Right kidney (tissue), 1 donor: ENCODE data around the gene PCDHGC5.

Experiments
- DNase-seq: peaks from one replicate; pipeline ENCODE4 v3.0.0-alpha.2; 2016

Gene PCDHGC5

GRCh38 chr5:141529873-141530272, 41.0 kb downstream of the PCDHGC5 start:
- no peak for DNase-seq

DNA sequence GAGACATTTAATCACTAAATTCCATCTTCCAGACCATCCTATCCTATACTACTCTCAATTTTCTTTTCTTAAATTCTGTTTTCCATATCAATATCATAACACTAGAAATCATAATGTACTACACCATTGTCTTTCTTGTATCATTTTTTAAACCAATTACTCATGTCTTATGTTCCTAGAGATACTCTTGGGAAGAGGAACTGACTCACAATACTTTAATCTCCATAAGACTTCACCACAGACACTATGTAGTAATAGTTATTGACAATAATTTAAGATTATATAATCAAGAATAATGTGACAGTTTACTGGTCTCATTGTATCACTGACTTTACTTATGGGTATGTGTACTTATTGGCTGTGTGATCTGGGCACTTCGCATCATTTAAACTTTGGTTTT, 43.8 kb downstream of the PCDHGC5 start:
- no peak for DNase-seq

DNA sequence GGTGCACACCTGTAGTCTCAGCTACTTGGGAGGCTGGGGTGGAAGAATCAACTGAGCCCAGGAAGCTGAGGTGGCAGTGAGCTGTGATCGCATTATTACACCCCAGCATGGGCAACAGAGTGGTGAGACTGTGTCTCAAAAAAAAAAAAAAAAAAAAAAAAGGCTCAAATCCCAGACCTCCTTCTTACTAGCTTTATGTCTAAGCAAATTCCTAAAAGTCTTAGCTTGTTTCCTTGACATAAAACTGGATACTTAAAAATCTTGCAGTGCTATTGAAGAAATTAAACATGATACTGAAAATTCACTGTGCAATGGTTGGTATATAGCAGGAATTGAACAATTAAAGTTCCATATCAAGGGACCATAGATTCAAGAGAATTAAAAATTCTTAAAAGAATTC, 45.0 kb downstream of the PCDHGC5 start:
- no peak for DNase-seq

GRCh38 chr5:141534492-141535213, 45.8 kb downstream of the PCDHGC5 start:
- DNase-seq = no peak
